WTC11 (cell line): ENCODE data around the gene LRP11. TPM values are rescaled to one million over a fixed set of nuclear protein-coding genes. Genes with fewer than 3 reads are reported as not detected.

Source experiments
- CREB1 ChIP-seq: sonication (generic); formaldehyde crosslinking; IDR thresholded peaks from 2 replicates; pipeline ENCODE4 v1.8.0; 2023; ENCODE audit warnings: mild to moderate bottlenecking, missing genetic modification reagents
- E2F5 ChIP-seq: sonication (generic); formaldehyde crosslinking; IDR thresholded peaks from 2 replicates; pipeline ENCODE4 v1.8.1; 2022; ENCODE audit warnings: mild to moderate bottlenecking, moderate library complexity, missing genetic modification reagents
- FOXJ3 ChIP-seq: sonication (generic); formaldehyde crosslinking; IDR thresholded peaks from 2 replicates; pipeline ENCODE4 v1.9.0; 2021; ENCODE audit warnings: missing genetic modification reagents, mild to moderate bottlenecking, borderline replicate concordance
- GABPB1 ChIP-seq: sonication (generic); formaldehyde crosslinking; IDR thresholded peaks from 2 replicates; pipeline ENCODE4 v1.8.1; 2023; ENCODE audit warnings: mild to moderate bottlenecking, missing genetic modification reagents
- HMGA2 ChIP-seq: fragments of 250-450 bp; sonication (Bioruptor Pico); IDR thresholded peaks from 2 replicates; pipeline ENCODE4 v1.4.0; 2021; ENCODE audit warnings: mild to moderate bottlenecking, moderate library complexity
- JAZF1 ChIP-seq: fragments of 250-450 bp; sonication (Bioruptor Pico); IDR thresholded peaks from 2 replicates; pipeline ENCODE4 v1.9.0; 2021; ENCODE audit warnings: moderate library complexity, mild to moderate bottlenecking, inconsistent platforms
- MXD4 ChIP-seq: fragments of 250-450 bp; sonication (Bioruptor Pico); IDR thresholded peaks from 2 replicates; pipeline ENCODE4 v1.8.0; 2021; ENCODE audit warnings: mild to moderate bottlenecking, moderate library complexity, borderline replicate concordance
- NFYB ChIP-seq: sonication (generic); formaldehyde crosslinking; conservative IDR thresholded peaks from 2 replicates; pipeline ENCODE4 v1.8.0; 2022; ENCODE audit warnings: low read depth, missing genetic modification reagents
- PRDM15 ChIP-seq: sonication (generic); formaldehyde crosslinking; IDR thresholded peaks from 2 replicates; pipeline ENCODE4 v1.8.0; 2022; ENCODE audit warnings: missing genetic modification reagents
- PRRX2 ChIP-seq: fragments of 250-450 bp; sonication (Bioruptor Pico); IDR thresholded peaks from 2 replicates; pipeline ENCODE4 v1.8.0; 2021; ENCODE audit warnings: mild to moderate bottlenecking
- RELA ChIP-seq: sonication (generic); formaldehyde crosslinking; IDR thresholded peaks from 2 replicates; pipeline ENCODE4 v1.8.1; 2022; ENCODE audit warnings: missing genetic modification reagents, mild to moderate bottlenecking, borderline replicate concordance
- SMAD3 ChIP-seq: sonication (generic); formaldehyde crosslinking; IDR thresholded peaks from 2 replicates; pipeline ENCODE4 v1.8.0; 2022; ENCODE audit warnings: missing genetic modification reagents, mild to moderate bottlenecking, borderline replicate concordance
- TCF7 ChIP-seq: sonication (generic); formaldehyde crosslinking; IDR thresholded peaks from 2 replicates; pipeline ENCODE4 v1.8.0; 2022; ENCODE audit warnings: mild to moderate bottlenecking, low read depth, missing genetic modification reagents, moderate library complexity
- ZBTB21 ChIP-seq: sonication (generic); formaldehyde crosslinking; IDR thresholded peaks from 2 replicates; pipeline ENCODE4 v1.8.1; 2023; ENCODE audit warnings: mild to moderate bottlenecking, missing genetic modification reagents, borderline replicate concordance
- ZBTB43 ChIP-seq: sonication (generic); formaldehyde crosslinking; IDR thresholded peaks from 2 replicates; pipeline ENCODE4 v1.8.1; 2023; ENCODE audit warnings: mild to moderate bottlenecking, missing genetic modification reagents
- ZNF263 ChIP-seq: sonication (generic); formaldehyde crosslinking; IDR thresholded peaks from 2 replicates; pipeline ENCODE4 v1.8.1; 2022; ENCODE audit warnings: low read depth, mild to moderate bottlenecking, moderate library complexity, missing genetic modification reagents
- ZNF317 ChIP-seq: sonication (generic); formaldehyde crosslinking; IDR thresholded peaks from 2 replicates; pipeline ENCODE4 v1.8.1; 2023; ENCODE audit warnings: low read depth, mild to moderate bottlenecking, moderate library complexity, missing genetic modification reagents, borderline replicate concordance
- ZNF416 ChIP-seq: fragments of 250-450 bp; sonication (Bioruptor Pico); IDR thresholded peaks from 2 replicates; pipeline ENCODE4 v1.9.0; 2021; ENCODE audit warnings: mild to moderate bottlenecking, inconsistent platforms
- ZNF423 ChIP-seq: fragments of 250-450 bp; sonication (Bioruptor Pico); IDR thresholded peaks from 2 replicates; pipeline ENCODE4 v2.1.2; 2022; ENCODE audit warnings: mild to moderate bottlenecking, moderate library complexity
- ZNF425 ChIP-seq: fragments of 250-450 bp; sonication (Bioruptor Pico); conservative IDR thresholded peaks from 2 replicates; pipeline ENCODE4 v1.9.0; 2021; ENCODE audit warnings: mild to moderate bottlenecking
- ZNF512 ChIP-seq: sonication (generic); formaldehyde crosslinking; IDR thresholded peaks from 2 replicates; pipeline ENCODE4 v1.8.1; 2022; ENCODE audit warnings: missing genetic modification reagents, borderline replicate concordance
- total RNA-seq: library from RNA; stranded (reverse); gene quantifications from 3 replicates; pipeline ENCODE4 v1.2.3, GENCODE V29; 2021
- TF ChIP-seq, protein P1 (sequence below): fragments of 200-600 bp; IDR thresholded peaks from 2 replicates; pipeline ENCODE4 v1.8.0; 2022; ENCODE audit warnings: antibody characterized with exemption
- TF ChIP-seq, protein P2 (sequence below): sonication (generic); formaldehyde crosslinking; IDR thresholded peaks from 2 replicates; pipeline ENCODE4 v1.8.0; 2023; ENCODE audit warnings: missing genetic modification reagents
- TF ChIP-seq, protein P3 (sequence below): sonication (generic); formaldehyde crosslinking; IDR thresholded peaks from 2 replicates; pipeline ENCODE4 v1.8.0; 2023; ENCODE audit warnings: mild to moderate bottlenecking, missing genetic modification reagents

The LRP11 gene
- total RNA-seq, 1 experiment from 2014 or later: 19.8 TPM

DNA sequence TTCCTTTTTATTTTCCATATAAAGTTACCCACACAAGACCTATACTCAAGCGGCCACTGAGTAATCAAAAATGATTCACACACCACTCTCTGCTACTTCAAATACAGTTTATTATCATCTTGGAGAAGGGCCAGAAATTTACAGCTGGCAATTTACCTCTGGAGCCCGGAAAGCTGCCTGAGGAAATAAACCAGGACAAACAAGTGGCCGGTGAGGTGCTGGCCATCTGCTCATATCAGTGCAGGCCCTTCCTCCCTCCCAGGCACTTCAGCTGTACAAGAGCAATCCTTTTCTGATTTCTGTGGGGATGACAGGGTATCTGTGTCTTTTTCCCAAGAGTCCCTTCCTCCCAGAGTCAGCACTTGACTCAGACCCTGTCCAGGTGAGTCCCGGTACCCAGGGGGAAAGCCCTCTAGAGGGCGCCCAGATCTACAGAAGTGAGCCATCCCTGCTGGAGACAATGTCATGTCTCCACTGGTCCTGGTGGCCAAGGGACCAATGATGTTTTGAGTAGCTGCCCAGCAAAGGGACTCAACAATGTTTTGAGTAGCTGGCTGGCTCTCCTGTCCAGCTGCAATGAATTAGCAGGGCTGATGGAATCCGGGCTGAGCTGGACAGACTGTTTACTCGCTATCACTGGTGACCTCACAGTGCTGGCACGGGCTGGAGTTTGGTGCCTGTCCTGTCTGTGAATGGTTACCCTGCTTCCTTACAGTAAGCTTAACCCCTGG lies 23.6 kb downstream of the LRP11 start (continued):
- no peak for TF ChIP-seq HMGA2 (CRISPR knock-in tag)
- no peak for TF ChIP-seq NFYB (CRISPR knock-in tag)
- no peak for TF ChIP-seq ZNF416 (CRISPR knock-in tag)
- TF ChIP-seq, protein P1, sequence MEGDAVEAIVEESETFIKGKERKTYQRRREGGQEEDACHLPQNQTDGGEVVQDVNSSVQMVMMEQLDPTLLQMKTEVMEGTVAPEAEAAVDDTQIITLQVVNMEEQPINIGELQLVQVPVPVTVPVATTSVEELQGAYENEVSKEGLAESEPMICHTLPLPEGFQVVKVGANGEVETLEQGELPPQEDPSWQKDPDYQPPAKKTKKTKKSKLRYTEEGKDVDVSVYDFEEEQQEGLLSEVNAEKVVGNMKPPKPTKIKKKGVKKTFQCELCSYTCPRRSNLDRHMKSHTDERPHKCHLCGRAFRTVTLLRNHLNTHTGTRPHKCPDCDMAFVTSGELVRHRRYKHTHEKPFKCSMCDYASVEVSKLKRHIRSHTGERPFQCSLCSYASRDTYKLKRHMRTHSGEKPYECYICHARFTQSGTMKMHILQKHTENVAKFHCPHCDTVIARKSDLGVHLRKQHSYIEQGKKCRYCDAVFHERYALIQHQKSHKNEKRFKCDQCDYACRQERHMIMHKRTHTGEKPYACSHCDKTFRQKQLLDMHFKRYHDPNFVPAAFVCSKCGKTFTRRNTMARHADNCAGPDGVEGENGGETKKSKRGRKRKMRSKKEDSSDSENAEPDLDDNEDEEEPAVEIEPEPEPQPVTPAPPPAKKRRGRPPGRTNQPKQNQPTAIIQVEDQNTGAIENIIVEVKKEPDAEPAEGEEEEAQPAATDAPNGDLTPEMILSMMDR: no peak
- no peak for TF ChIP-seq JAZF1 (CRISPR knock-in tag)
- TF ChIP-seq PRRX2 (CRISPR knock-in tag): no peak
- TF ChIP-seq TCF7 (CRISPR knock-in tag): no peak
- TF ChIP-seq ZBTB43: no peak
- TF ChIP-seq GABPB1: peak; percentile 45; the same call in 1 of the 2 replicates
- TF ChIP-seq CREB1 (CRISPR knock-in tag): no peak
- TF ChIP-seq E2F5 (CRISPR knock-in tag): no peak
- no peak for TF ChIP-seq SMAD3 (CRISPR knock-in tag)
- TF ChIP-seq ZNF425 (CRISPR knock-in tag): no peak
- TF ChIP-seq RELA (CRISPR knock-in tag): no peak
- TF ChIP-seq, protein P2, sequence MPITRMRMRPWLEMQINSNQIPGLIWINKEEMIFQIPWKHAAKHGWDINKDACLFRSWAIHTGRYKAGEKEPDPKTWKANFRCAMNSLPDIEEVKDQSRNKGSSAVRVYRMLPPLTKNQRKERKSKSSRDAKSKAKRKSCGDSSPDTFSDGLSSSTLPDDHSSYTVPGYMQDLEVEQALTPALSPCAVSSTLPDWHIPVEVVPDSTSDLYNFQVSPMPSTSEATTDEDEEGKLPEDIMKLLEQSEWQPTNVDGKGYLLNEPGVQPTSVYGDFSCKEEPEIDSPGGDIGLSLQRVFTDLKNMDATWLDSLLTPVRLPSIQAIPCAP (CRISPR knock-in tag): no peak
- no peak for TF ChIP-seq ZBTB21 (CRISPR knock-in tag)
- TF ChIP-seq ZNF512 (CRISPR knock-in tag): no peak
- no peak for TF ChIP-seq PRDM15 (CRISPR knock-in tag)
- TF ChIP-seq, protein P3, sequence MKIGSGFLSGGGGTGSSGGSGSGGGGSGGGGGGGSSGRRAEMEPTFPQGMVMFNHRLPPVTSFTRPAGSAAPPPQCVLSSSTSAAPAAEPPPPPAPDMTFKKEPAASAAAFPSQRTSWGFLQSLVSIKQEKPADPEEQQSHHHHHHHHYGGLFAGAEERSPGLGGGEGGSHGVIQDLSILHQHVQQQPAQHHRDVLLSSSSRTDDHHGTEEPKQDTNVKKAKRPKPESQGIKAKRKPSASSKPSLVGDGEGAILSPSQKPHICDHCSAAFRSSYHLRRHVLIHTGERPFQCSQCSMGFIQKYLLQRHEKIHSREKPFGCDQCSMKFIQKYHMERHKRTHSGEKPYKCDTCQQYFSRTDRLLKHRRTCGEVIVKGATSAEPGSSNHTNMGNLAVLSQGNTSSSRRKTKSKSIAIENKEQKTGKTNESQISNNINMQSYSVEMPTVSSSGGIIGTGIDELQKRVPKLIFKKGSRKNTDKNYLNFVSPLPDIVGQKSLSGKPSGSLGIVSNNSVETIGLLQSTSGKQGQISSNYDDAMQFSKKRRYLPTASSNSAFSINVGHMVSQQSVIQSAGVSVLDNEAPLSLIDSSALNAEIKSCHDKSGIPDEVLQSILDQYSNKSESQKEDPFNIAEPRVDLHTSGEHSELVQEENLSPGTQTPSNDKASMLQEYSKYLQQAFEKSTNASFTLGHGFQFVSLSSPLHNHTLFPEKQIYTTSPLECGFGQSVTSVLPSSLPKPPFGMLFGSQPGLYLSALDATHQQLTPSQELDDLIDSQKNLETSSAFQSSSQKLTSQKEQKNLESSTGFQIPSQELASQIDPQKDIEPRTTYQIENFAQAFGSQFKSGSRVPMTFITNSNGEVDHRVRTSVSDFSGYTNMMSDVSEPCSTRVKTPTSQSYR (CRISPR knock-in tag): no peak
- no peak for TF ChIP-seq FOXJ3 (CRISPR knock-in tag)
- TF ChIP-seq ZNF263 (CRISPR knock-in tag): no peak
- no peak for TF ChIP-seq ZNF317
- peak; percentile 51; the same call in 1 of the 2 replicates for TF ChIP-seq MXD4 (CRISPR knock-in tag)
- TF ChIP-seq ZNF423: no peak
